Calu3 (cell line): ENCODE results near the gene MTMR3. TPM values are rescaled to one million over a fixed set of nuclear protein-coding genes. Genes with fewer than 3 reads are reported as not detected.

ENCODE experiments used
- BruUV-seq: library from RNA; stranded (reverse); fragments of 400-500 nt; replicated peaks from 2 replicates; lab custom pipeline; 2021; lab: Mats Ljungman, UMichigan
- CTCF ChIA-PET: fragments of 300-600 bp; sonication (Branson Sonifier 250); formaldehyde crosslinking; loops from one replicate; lab custom pipeline; 2022; ENCODE audit warnings: antibody characterized with exemption; lab: Charles Lee
- DNase-seq: peaks from one replicate; pipeline ENCODE4 v3.0.0; 2022
- H3K27ac Mint-ChIP-seq: one replicate; pipeline ENCODE4 v1.8.0; 2022; ENCODE audit warnings: mixed read lengths; ENCODE audit not compliant: unreplicated experiment
- H3K27me3 Mint-ChIP-seq: one replicate; pipeline ENCODE4 v1.8.0; 2022; ENCODE audit warnings: mixed read lengths; ENCODE audit not compliant: unreplicated experiment
- H3K36me3 Mint-ChIP-seq: one replicate; pipeline ENCODE4 v1.8.0; 2022; ENCODE audit warnings: mild to moderate bottlenecking, moderate library complexity, mixed read lengths; ENCODE audit not compliant: insufficient read depth, unreplicated experiment
- H3K4me1 Mint-ChIP-seq: one replicate; pipeline ENCODE4 v1.8.0; 2022; ENCODE audit warnings: mild to moderate bottlenecking, low read depth, mixed read lengths; ENCODE audit not compliant: unreplicated experiment
- H3K4me3 Mint-ChIP-seq: one replicate; pipeline ENCODE4 v1.8.0; 2022; ENCODE audit warnings: mild to moderate bottlenecking, low read depth, moderate library complexity, mixed read lengths; ENCODE audit not compliant: unreplicated experiment
- H3K9me3 Mint-ChIP-seq: one replicate; pipeline ENCODE4 v1.8.0; 2022; ENCODE audit warnings: low read depth, mixed read lengths; ENCODE audit not compliant: unreplicated experiment
- intact Hi-C: fragments of 100-400 bp; cut with micrococcal nuclease; formaldehyde crosslinking; loops from one replicate; pipeline ENCODE4 v1.10.0; 2022; ENCODE audit not compliant: unreplicated experiment
- total RNA-seq: library from RNA; stranded (reverse); gene quantifications from 2 replicates; pipeline ENCODE4 v1.2.3, GENCODE V29; 2022
- TF ChIP-seq, protein P1 (sequence below): fragments of 200-600 bp; IDR thresholded peaks from one replicate; pipeline ENCODE4 v1.8.0; 2022; ENCODE audit warnings: antibody characterized with exemption; ENCODE audit not compliant: unreplicated experiment

The MTMR3 gene
- total RNA-seq, 1 experiment from 2014 or later = 34.5 TPM

DNA sequence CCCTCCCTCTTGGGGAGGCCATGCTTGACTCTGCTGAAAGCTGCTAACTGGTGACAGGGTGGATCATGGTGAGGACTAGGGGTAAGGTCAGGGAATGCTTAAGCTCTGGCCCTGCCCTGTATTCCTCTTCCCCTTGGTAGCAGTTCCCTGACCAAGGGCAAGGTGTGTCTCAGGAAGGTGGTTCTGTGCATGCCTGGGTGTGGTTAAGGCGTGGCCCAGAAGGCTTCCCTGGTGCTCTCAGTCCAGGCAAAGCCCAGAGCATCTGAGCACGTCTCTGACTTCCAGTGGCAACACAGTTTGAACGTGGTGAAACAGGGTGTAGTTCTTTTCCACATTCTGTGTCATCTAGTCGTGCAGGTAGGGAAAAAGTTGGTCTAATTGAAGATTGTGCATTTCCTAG, 144.2 kb downstream of the MTMR3 start:
- intact Hi-C loops = no loop called here
- Mint-ChIP-seq H3K27ac (no peak overlapping the region), H3K36me3 (no peaks in the 10 kb centered on the region), H3K27me3 (no peaks in the 10 kb centered on the region), H3K4me3 (no peak overlapping the region), H3K4me1 (peaks cover 13% of the 10 kb centered on the region), H3K9me3 (no peaks in the 10 kb centered on the region)
- peak; percentile 24 for DNase-seq
- CTCF ChIA-PET = no interaction called here
- no TSS peak for BruUV-seq
- TF ChIP-seq, protein P1, sequence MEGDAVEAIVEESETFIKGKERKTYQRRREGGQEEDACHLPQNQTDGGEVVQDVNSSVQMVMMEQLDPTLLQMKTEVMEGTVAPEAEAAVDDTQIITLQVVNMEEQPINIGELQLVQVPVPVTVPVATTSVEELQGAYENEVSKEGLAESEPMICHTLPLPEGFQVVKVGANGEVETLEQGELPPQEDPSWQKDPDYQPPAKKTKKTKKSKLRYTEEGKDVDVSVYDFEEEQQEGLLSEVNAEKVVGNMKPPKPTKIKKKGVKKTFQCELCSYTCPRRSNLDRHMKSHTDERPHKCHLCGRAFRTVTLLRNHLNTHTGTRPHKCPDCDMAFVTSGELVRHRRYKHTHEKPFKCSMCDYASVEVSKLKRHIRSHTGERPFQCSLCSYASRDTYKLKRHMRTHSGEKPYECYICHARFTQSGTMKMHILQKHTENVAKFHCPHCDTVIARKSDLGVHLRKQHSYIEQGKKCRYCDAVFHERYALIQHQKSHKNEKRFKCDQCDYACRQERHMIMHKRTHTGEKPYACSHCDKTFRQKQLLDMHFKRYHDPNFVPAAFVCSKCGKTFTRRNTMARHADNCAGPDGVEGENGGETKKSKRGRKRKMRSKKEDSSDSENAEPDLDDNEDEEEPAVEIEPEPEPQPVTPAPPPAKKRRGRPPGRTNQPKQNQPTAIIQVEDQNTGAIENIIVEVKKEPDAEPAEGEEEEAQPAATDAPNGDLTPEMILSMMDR = no peak

DNA sequence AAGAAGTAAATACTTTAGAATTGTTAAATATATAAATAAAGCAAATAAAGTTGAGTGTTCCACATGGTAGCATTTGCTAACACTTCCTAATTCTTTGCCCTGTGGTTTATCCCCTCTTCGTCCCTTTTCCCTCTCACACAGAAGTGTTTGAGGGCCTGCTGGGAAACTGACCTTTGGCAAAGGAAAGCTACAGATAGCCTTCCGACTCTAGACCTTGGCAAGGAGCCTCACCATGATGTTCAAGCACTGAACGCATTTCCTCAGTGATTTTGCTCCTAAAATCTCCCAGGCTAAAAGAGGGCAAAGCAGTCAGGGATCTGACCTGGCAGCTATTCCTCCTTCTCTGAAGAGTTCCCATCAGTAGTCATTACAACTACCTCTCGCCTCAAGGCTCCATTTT, 144.8 kb downstream of the MTMR3 start:
- Mint-ChIP-seq H3K27ac (no peak overlapping the region), H3K4me3 (no peak overlapping the region), H3K4me1 (peaks cover 13% of the 10 kb centered on the region), H3K27me3 (no peaks in the 10 kb centered on the region), H3K9me3 (no peaks in the 10 kb centered on the region), H3K36me3 (no peaks in the 10 kb centered on the region)
- intact Hi-C loops = no loop called here
- no peak for DNase-seq
- no TSS peak for BruUV-seq
- CTCF ChIA-PET = no interaction called here
- TF ChIP-seq, protein P1 = no peak

DNA sequence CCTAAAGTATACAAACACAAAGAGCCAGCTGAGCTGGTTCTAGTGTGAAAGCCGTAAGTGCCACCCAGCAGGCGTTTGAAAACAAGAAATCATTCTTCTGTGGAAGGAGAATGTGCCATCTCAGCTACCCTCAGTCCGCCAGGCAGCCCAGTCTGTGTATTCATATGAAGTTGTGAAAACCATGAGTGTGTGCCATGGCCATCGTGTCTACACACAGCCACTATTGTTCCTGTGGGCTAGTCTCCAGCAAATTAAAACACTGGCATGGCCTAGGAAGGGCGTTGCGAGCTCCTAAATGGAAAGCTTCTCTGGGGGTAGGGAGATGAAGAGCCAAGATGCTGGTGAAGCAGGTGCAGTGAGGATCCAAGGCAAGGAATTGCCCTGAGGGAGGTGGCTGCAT, 145.8 kb downstream of the MTMR3 start:
- CTCF ChIA-PET = no interaction called here
- no peak overlapping the region for H3K4me3 Mint-ChIP-seq
- H3K9me3 Mint-ChIP-seq = no peaks in the 10 kb centered on the region
- no peaks in the 10 kb centered on the region for H3K27me3 Mint-ChIP-seq
- no TSS peak for BruUV-seq
- no peak for DNase-seq
- H3K4me1 Mint-ChIP-seq = peaks cover 13% of the 10 kb centered on the region
- TF ChIP-seq, protein P1 = no peak
- no peak overlapping the region for H3K27ac Mint-ChIP-seq
- intact Hi-C loops = no loop called here
- H3K36me3 Mint-ChIP-seq = no peaks in the 10 kb centered on the region

DNA sequence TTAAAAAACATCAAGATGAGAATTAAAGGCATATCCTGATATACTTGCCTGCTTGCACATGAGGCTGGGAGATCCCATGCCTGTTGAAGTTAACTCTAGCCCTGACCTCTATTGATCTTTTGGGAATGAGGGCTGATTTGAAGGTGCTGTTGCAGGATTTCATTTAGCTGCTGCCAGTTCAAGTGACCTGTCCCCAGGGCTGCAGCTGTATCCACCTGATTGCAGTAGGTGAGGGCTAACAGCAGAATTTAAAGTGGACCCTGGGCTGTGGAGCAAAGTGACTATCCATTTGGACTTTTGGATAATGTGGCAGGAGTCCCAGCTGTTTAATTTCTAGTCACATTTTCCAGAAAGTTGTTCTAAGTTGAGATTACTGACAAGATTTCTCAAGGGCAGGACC, 146.5 kb downstream of the MTMR3 start:
- no peaks in the 10 kb centered on the region for H3K27me3 Mint-ChIP-seq
- TF ChIP-seq, protein P1 = no peak
- DNase-seq = no peak
- no peaks in the 10 kb centered on the region for H3K36me3 Mint-ChIP-seq
- no peak overlapping the region for H3K27ac Mint-ChIP-seq
- CTCF ChIA-PET = no interaction called here
- H3K4me3 Mint-ChIP-seq = no peak overlapping the region
- H3K4me1 Mint-ChIP-seq = peaks cover 13% of the 10 kb centered on the region
- intact Hi-C loops = no loop called here
- no TSS peak for BruUV-seq
- H3K9me3 Mint-ChIP-seq = no peaks in the 10 kb centered on the region

DNA sequence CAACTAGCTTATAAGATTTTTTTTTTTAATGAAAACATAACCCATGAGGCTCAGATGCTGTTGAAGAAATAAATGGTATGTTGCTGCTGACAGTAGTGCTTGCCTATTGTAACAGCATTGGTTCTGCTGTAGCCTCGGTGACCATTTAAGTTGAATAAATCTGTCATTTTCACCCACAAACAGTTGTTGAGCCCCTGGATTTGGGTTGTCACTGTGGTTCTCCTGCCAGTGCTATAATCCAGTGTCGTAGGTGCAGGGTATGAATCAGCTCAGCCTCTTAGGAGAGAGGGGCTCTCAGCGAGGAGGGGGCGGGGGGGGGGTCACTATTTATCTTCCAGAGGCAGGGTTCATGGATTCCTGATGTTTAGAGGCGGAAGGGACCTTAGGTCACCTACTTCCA, 147.4 kb downstream of the MTMR3 start:
- peaks cover 14% of the 10 kb centered on the region for H3K4me1 Mint-ChIP-seq
- no peak overlapping the region for H3K4me3 Mint-ChIP-seq
- no peak for DNase-seq
- H3K27ac Mint-ChIP-seq = no peak overlapping the region
- TF ChIP-seq, protein P1 = no peak
- no peaks in the 10 kb centered on the region for H3K27me3 Mint-ChIP-seq
- intact Hi-C loops = no loop called here
- H3K9me3 Mint-ChIP-seq = no peaks in the 10 kb centered on the region
- CTCF ChIA-PET = no interaction called here
- BruUV-seq = no TSS peak
- no peaks in the 10 kb centered on the region for H3K36me3 Mint-ChIP-seq
